Measurements from ENCODE around the gene CHST6. TPM values are rescaled to one million over a fixed set of nuclear protein-coding genes. Genes with fewer than 3 reads are reported as not detected.
"Not testable (repeated sequence)": the region's sequence is repeated elsewhere in the genome, so short reads cannot be mapped to it uniquely, and the experiment has no call there.

The CHST6 gene
- total RNA-seq, 1 donor from 2014 or later: 0.43 TPM

DNA sequence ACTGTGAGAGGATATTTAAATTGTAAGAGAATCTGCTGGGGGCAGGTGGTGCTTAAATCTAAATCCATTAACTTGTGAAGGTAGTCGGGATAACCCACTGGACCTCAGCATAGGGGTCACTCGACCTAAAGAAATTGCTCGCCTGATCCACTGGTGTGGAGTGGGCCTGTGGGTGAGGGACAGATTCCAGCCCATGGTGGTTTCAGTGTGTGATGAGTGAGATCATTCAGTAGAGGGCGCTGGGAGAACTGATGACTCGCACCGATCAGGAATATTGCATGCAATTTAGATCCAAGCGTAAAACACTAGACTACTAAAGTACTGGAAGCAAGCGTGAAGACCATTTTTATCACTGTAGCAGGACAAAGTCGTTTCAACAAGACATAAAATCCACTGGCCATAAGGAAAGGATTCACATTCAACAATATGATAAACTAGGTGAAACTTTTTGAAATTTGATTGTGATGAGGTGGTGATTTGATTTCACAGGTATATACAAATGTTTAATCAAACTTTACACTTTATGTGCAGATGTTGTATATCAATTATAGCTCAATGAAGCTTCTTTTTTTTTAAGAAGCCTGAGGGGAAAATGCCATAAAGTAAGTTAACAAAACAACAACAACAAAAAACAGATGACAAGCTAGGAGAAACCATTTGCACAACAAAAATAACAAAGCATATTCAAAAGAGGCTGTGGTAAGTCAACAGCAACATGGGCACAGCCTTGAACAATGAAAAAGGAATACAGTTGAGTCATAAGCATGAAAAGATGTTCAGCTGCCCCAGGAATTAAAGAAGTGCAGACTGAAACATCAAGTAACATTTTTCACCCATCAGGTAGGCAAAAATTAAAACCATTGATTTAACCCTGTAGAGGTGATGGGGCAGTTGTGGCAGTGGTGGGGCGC is 23.3 kb downstream of the CHST6 start:
- H3K4me1 Mint-ChIP-seq (ENCODE audit: unreplicated experiment): no peaks in the 10 kb centered on the region
- DNase-seq (ENCODE audit: extremely low spot score, unreplicated experiment): no peak
- TF ChIP-seq, protein P1, sequence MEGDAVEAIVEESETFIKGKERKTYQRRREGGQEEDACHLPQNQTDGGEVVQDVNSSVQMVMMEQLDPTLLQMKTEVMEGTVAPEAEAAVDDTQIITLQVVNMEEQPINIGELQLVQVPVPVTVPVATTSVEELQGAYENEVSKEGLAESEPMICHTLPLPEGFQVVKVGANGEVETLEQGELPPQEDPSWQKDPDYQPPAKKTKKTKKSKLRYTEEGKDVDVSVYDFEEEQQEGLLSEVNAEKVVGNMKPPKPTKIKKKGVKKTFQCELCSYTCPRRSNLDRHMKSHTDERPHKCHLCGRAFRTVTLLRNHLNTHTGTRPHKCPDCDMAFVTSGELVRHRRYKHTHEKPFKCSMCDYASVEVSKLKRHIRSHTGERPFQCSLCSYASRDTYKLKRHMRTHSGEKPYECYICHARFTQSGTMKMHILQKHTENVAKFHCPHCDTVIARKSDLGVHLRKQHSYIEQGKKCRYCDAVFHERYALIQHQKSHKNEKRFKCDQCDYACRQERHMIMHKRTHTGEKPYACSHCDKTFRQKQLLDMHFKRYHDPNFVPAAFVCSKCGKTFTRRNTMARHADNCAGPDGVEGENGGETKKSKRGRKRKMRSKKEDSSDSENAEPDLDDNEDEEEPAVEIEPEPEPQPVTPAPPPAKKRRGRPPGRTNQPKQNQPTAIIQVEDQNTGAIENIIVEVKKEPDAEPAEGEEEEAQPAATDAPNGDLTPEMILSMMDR (IDR thresholded peaks at IDR 0.05): peak; percentile 82
- no peak overlapping the region for H3K4me3 Mint-ChIP-seq (ENCODE audit: unreplicated experiment)
- H3K36me3 Mint-ChIP-seq (ENCODE audit: unreplicated experiment): no peaks in the 10 kb centered on the region
- no peaks in the 10 kb centered on the region for H3K9me3 Mint-ChIP-seq (ENCODE audit: unreplicated experiment)
- H3K27ac Mint-ChIP-seq (ENCODE audit: unreplicated experiment): no peak overlapping the region
- H3K27me3 Mint-ChIP-seq (ENCODE audit: unreplicated experiment): no peaks in the 10 kb centered on the region

DNA sequence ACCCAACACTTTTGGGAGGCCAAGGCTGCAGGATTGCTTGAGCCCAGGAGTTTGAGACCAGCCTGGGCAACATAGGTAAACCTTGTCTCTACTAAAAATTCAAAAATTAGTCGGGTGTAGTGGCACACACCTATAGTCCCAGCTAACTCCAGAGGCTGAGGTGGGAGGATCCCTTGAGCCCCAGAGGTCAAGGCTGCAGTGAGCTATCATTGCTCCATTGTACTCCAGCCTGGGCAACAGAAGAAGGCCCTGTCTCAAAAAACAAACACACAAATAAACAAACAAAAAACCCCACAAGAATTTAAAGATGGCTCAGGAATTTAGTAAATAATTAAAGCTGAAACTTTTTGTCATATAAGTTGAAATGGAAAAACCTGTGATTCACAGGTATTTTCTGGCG is 28.5 kb downstream of the CHST6 start:
- Mint-ChIP-seq H3K4me3 (ENCODE audit: unreplicated experiment) (no peak overlapping the region), H3K27me3 (ENCODE audit: unreplicated experiment) (no peaks in the 10 kb centered on the region)

GRCh38 chr16:75464122-75464918 is 30.9 kb downstream of the CHST6 start, which contains the start of gene TMEM170A:
Gene TMEM170A (minus strand): TSS chr16:75464689. CDS start chr16:75464600, 89 bp downstream.
- peak; percentile 100 for DNase-seq (ENCODE audit: extremely low spot score, unreplicated experiment)
- no peaks in the 10 kb centered on the region for H3K27me3 Mint-ChIP-seq (ENCODE audit: unreplicated experiment)
- TF ChIP-seq, protein P1 (IDR thresholded peaks at IDR 0.05): peak; percentile 100
- H3K27ac Mint-ChIP-seq (ENCODE audit: unreplicated experiment): peak within 1 kb of the TSS; percentile 88
- H3K4me3 Mint-ChIP-seq (ENCODE audit: unreplicated experiment): peak within 1 kb of the TSS; percentile 84
- H3K9me3 Mint-ChIP-seq (ENCODE audit: unreplicated experiment): no peaks in the 10 kb centered on the region
- H3K36me3 Mint-ChIP-seq (ENCODE audit: unreplicated experiment): peaks cover 8% of the 10 kb centered on the region
- peaks cover 30% of the 10 kb centered on the region for H3K4me1 Mint-ChIP-seq (ENCODE audit: unreplicated experiment)

More for the DNA sequence above, 28.5 kb downstream of the CHST6 start:
- Mint-ChIP-seq H3K9me3 (ENCODE audit: unreplicated experiment) (no peaks in the 10 kb centered on the region), H3K4me1 (ENCODE audit: unreplicated experiment) (peaks cover 21% of the 10 kb centered on the region), H3K36me3 (ENCODE audit: unreplicated experiment) (no peaks in the 10 kb centered on the region), H3K27ac (ENCODE audit: unreplicated experiment) (no peak overlapping the region)
- no peak for DNase-seq (ENCODE audit: extremely low spot score, unreplicated experiment)
- TF ChIP-seq, protein P1 (IDR thresholded peaks at IDR 0.05): no peak

- not testable (repeated sequence) for H3K27me3 Mint-ChIP-seq (ENCODE audit: unreplicated experiment); H3K9me3 Mint-ChIP-seq (ENCODE audit: unreplicated experiment); H3K36me3 Mint-ChIP-seq (ENCODE audit: unreplicated experiment)
- Mint-ChIP-seq H3K27ac (ENCODE audit: unreplicated experiment) (peak overlapping the region; percentile 84), H3K4me1 (ENCODE audit: unreplicated experiment) (peaks cover 30% of the 10 kb centered on the region), H3K4me3 (ENCODE audit: unreplicated experiment) (peak overlapping the region; percentile 84)
- peak; percentile 88 for DNase-seq (ENCODE audit: extremely low spot score, unreplicated experiment)
Observed at GRCh38 chr16:75463389-75464121, 31.7 kb downstream of the CHST6 start.

GRCh38 chr16:75462806-75463205 is 32.4 kb downstream of the CHST6 start:
- Mint-ChIP-seq H3K4me1 (ENCODE audit: unreplicated experiment) (peaks cover 30% of the 10 kb centered on the region), H3K27ac (ENCODE audit: unreplicated experiment) (peak overlapping the region; percentile 84), H3K27me3 (ENCODE audit: unreplicated experiment) (no peaks in the 10 kb centered on the region), H3K36me3 (ENCODE audit: unreplicated experiment) (peaks cover 8% of the 10 kb centered on the region), H3K9me3 (ENCODE audit: unreplicated experiment) (no peaks in the 10 kb centered on the region), H3K4me3 (ENCODE audit: unreplicated experiment) (peak overlapping the region; percentile 84)
- no peak for DNase-seq (ENCODE audit: extremely low spot score, unreplicated experiment)
- TF ChIP-seq, protein P1 (IDR thresholded peaks at IDR 0.05): no peak

Measured in osteocyte (in vitro differentiated cells).